ENCODE data around the gene C3AR1.
"Not testable (repeated sequence)": the region's sequence is repeated elsewhere in the genome, so short reads cannot be mapped to it uniquely, and the experiment has no call there.

- not testable (repeated sequence) for TF ChIP-seq POLR2AphosphoS5 (IDR thresholded peaks at IDR 0.05; ENCODE audit: borderline replicate concordance, low read depth, low read length); EZH2 (IDR thresholded peaks at IDR 0.05); FOXP2 (optimal IDR thresholded peaks at IDR 0.05; ENCODE audit: control extremely low read depth, extremely low read length, insufficient read depth)
Observed at GRCh38 chr12:8113117-8113516, 47.0 kb upstream of the C3AR1 start.

Measured in SK-N-MC (cell line).